ENCODE measurements around the gene KRCC1. TPM values are rescaled to one million over a fixed set of nuclear protein-coding genes. Genes with fewer than 3 reads are reported as not detected.
"Not testable (repeated sequence)": the region's sequence is repeated elsewhere in the genome, so short reads cannot be mapped to it uniquely, and the experiment has no call there.

The KRCC1 gene
- total and polyA plus RNA-seq, 10 donors, result 20.4 to 42.3 (median 27.8) TPM

DNA sequence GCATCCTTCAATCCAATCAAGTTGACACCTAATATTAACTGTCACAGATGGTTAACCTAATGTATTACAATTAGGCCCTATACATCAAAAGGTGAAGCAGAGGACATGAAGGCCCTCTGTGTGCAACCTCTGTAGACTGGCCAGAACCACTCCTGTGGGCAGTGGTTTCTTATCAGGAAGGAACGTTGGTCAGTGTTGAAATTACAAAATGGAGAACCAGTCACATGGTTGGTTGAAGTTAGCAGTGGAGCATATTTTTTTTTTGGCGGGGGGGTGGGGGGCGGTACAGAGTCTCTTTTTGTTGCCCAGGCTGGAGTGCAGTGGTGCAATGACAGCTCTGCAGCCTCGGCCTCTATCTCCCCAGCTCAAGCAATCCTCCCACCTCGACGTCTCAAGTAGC, 59.0 kb downstream of the KRCC1 start:
- intact Hi-C loops (cut with DNase I; ENCODE audit: low total_unique reads), result no loop called here
- no peaks in the 10 kb centered on the region for H3K36me3 ChIP-seq
- no peak for DNase-seq
- no peak overlapping the region for H3K4me3 ChIP-seq
- no peaks in the 10 kb centered on the region for H3K27me3 ChIP-seq (replicated peaks in 1 of 7)
- TF ChIP-seq POLR2A (IDR thresholded peaks at IDR 0.05) (no peak), POLR2AphosphoS5 (IDR thresholded peaks at IDR 0.05) (no peak)
- TF ChIP-seq, protein P1, sequence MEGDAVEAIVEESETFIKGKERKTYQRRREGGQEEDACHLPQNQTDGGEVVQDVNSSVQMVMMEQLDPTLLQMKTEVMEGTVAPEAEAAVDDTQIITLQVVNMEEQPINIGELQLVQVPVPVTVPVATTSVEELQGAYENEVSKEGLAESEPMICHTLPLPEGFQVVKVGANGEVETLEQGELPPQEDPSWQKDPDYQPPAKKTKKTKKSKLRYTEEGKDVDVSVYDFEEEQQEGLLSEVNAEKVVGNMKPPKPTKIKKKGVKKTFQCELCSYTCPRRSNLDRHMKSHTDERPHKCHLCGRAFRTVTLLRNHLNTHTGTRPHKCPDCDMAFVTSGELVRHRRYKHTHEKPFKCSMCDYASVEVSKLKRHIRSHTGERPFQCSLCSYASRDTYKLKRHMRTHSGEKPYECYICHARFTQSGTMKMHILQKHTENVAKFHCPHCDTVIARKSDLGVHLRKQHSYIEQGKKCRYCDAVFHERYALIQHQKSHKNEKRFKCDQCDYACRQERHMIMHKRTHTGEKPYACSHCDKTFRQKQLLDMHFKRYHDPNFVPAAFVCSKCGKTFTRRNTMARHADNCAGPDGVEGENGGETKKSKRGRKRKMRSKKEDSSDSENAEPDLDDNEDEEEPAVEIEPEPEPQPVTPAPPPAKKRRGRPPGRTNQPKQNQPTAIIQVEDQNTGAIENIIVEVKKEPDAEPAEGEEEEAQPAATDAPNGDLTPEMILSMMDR (IDR thresholded peaks at IDR 0.05 in 8 of 11, conservative IDR thresholded peaks at IDR 0.05 in 3 of 11), result no peak
- peak overlapping the region in 3 of 8 donors; percentile 48 to 75 (median 52) for H3K27ac ChIP-seq
- WGBS, 5 donors, result 54 to 86% (median 73%) methylated on average over 6 of the region's 6 CpGs
- H3K4me1 ChIP-seq, result peaks cover 0 to 25% (median 3%) of the 10 kb centered on the region in 6 donors
- H3K9me3 ChIP-seq, result no peaks in the 10 kb centered on the region

DNA sequence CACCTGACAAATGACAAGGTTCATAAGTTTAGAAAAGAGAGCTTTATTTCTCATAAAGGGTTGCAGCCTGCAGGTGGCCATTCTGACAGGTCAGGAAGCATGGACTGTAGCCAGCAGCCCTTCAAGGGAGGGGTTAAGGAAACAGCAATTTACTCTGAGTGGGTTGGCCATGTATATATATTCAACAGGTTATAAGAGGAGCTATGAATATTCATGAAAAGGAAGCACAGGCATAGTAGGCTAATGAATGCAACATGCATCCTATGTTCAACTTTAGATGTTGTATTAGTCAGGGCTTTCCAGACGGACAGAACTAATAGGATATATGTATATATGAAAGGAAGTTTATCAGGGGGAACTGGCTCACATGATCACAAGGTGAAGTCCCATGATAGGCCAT, 59.8 kb downstream of the KRCC1 start:
- no peaks in the 10 kb centered on the region for H3K36me3 ChIP-seq
- no peak overlapping the region for H3K4me3 ChIP-seq
- no peak for DNase-seq
- intact Hi-C loops (cut with DNase I; ENCODE audit: low total_unique reads), result no loop called here
- no peaks in the 10 kb centered on the region for H3K27me3 ChIP-seq (replicated peaks in 1 of 7)
- TF ChIP-seq, protein P1 (IDR thresholded peaks at IDR 0.05 in 8 of 11, conservative IDR thresholded peaks at IDR 0.05 in 3 of 11), result no peak
- TF ChIP-seq POLR2AphosphoS5 (IDR thresholded peaks at IDR 0.05) (no peak), POLR2A (IDR thresholded peaks at IDR 0.05) (no peak)
- peaks cover 0 to 21% (median 0%) of the 10 kb centered on the region in 6 donors for H3K4me1 ChIP-seq
- peak overlapping the region in 3 of 8 donors; percentile 48 to 75 (median 52) for H3K27ac ChIP-seq
- WGBS, 5 donors, result 34 to 61% (median 44%) methylated on average over 1 of the region's 1 CpG
- no peaks in the 10 kb centered on the region for H3K9me3 ChIP-seq

DNA sequence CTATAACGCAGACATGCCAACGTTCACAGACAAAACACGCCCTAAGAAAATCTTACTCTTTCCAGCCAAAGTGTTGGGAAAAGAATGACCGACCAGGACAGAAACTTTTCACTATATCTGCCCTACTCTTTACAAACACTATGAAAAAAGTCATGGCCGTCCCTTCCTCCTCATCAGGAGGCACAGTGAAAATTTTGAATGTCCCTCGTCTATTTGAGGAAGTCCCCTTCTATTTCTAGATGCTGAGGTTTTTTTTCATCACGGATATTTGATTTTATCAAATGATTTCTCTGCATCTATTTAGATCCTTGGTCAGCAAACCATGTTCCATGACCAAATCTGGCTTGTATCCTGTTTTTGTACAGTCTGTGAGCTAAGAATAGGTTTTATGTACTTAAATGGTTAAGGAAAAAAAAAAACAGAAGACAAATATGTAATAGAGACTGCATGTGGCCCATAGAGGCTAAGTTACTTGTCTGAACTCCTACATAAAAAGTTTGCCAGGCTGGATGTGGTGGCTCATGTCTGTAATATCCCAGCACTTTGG, 61.2 kb downstream of the KRCC1 start:
- intact Hi-C loops (cut with DNase I; ENCODE audit: low total_unique reads); H3K27ac ChIP-seq; H3K9me3 ChIP-seq; H3K27me3 ChIP-seq (replicated peaks in 1 of 7); H3K4me3 ChIP-seq; DNase-seq; H3K36me3 ChIP-seq: not testable (repeated sequence)
- H3K4me1 ChIP-seq, result peaks cover 0 to 21% (median 0%) of the 10 kb centered on the region in 6 donors
- 60 to 67% (median 61%) methylated on average over 7 of the region's 7 CpGs for WGBS, 5 donors

DNA sequence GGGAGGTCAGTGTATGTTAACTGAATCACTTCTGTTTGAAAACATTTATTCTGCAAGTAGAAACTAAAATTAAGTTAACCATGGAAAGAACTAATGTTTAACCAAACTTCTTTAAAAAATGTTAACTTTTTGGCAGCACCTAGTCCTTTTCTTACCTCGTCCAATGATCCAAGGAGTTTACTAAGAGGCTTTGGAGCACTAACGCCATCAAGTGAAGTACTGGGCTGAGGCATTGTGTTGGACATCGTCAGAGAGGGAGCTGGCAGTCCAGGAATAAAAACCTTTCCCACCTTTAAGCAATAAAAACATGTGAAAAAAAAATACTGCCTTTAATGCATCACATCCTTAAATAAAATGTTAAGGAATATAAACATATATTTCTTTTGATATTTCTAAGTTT, 63.0 kb downstream of the KRCC1 start:
- intact Hi-C loops (cut with DNase I; ENCODE audit: low total_unique reads); H3K4me3 ChIP-seq; H3K9me3 ChIP-seq; H3K27me3 ChIP-seq (replicated peaks in 1 of 7); DNase-seq; H3K27ac ChIP-seq; H3K36me3 ChIP-seq: not testable (repeated sequence)
- WGBS, 5 donors, result 40 to 73% (median 52%) methylated on average over 1 to 2 of the region's 3 CpGs; no CpG with 5 or more reads in 1 of the 5 donors
- H3K4me1 ChIP-seq, result peaks cover 0 to 21% (median 0%) of the 10 kb centered on the region in 6 donors

DNA sequence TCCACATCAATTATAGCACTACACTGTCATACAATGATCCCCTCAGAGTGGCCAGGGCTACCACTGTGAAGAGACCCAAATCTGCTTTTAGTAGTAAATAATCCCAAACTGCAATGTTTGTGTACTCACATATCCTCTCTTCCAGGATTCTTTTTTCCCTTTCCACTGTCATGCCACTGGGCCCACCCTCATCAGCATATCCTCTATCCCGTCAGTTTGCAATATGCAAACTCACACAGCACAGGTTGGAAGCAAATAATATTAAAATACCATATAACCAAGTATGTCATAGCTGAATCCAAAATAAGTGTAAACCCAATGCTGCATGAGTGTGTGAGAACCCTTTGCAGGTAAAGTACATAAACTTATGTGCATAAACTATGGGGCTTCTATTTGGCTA, 68.1 kb downstream of the KRCC1 start:
- H3K36me3 ChIP-seq; intact Hi-C loops (cut with DNase I; ENCODE audit: low total_unique reads); H3K4me3 ChIP-seq; H3K4me1 ChIP-seq; H3K9me3 ChIP-seq; DNase-seq; H3K27me3 ChIP-seq (replicated peaks in 1 of 7); H3K27ac ChIP-seq: not testable (repeated sequence)
- no CpG with 5 or more reads among the region's 1 CpG for whole genome bisulfite sequencing, 5 donors

DNA sequence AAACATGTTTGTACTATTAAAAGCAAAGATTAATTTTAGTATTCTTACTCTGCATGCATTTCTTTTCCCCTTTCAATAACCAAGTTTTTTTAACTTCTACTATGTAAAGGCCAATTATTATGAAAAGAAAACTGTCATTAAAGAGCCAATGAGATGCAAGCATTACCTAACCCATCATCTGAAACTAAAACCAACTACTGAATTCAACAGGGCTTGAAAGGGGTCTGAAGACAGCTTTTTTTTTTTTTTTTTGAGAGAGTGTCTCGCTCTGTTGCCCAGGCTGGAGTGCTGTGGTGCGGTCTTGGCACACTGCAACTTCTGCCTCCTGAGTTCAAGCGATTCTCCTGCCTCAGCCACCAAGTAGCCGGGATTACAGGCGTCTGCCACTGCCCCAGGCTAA, 69.7 kb downstream of the KRCC1 start:
- DNase-seq; H3K4me3 ChIP-seq; H3K27me3 ChIP-seq (replicated peaks in 1 of 7); H3K9me3 ChIP-seq; H3K27ac ChIP-seq; H3K36me3 ChIP-seq; H3K4me1 ChIP-seq; intact Hi-C loops (cut with DNase I; ENCODE audit: low total_unique reads): not testable (repeated sequence)
- 63 to 69% (median 66%) methylated on average over 5 of the region's 5 CpGs; no CpG with 5 or more reads in 1 of the 5 donors for WGBS, 5 donors

DNA sequence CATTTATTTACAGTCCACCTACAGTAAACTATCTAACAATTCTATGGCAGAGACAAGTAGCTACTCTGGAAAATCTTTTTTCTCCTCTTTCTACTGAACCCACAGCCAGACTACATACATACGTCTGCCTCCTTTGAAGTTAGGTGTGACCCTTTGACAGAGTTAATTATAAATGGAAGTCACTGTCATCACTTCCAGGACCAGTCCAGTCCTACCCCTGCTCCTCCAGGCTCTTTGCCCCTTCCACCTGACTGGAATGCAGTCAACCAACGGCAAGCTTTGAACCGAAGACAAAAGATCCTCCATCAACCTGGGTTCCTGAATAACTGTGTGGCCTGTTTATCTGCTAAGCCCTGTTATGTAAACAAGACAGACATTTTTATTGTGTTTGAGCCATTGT, 74.4 kb downstream of the KRCC1 start:
- H3K9me3 ChIP-seq; DNase-seq; H3K4me1 ChIP-seq; H3K36me3 ChIP-seq; intact Hi-C loops (cut with DNase I; ENCODE audit: low total_unique reads); H3K27me3 ChIP-seq (replicated peaks in 1 of 7); H3K27ac ChIP-seq; H3K4me3 ChIP-seq: not testable (repeated sequence)
- no CpG with 5 or more reads among the region's 3 CpGs for WGBS, 5 donors
